Stimulated activated CD8-positive, alpha-beta memory T cell treated with anti-CD3 and anti-CD28 coated beads, Interleukin-4, amount 100 ng/mL, for 48 hours (primary cell): ENCODE measurements around the gene TRPC4.

ENCODE experiments used
- DNase-seq: peaks from one replicate; pipeline ENCODE4 v3.0.0-alpha.2; 2020

TRPC4 gene

GRCh38 chr13:37652596-37652995 lies 217.0 kb downstream of the TRPC4 start:
- no peak for DNase-seq

DNA sequence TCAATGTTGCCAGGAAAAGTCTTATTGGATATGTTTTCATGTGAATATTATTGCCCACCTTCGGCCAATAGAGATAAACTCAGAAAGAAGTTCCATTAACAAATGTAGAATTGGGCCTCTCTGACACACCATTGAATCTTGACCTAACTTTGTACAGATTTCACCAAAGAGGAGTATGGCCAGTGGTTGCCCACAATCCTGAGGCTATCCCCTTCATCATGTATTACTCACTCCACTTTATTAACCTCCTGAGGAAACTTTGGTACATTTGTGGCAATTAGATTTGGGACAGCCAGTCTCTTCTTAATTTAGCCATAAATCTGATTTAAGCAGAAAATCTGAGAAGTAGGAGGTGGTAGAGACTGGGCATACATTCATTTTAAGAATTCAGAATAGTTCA lies 217.7 kb downstream of the TRPC4 start:
- no peak for DNase-seq

DNA sequence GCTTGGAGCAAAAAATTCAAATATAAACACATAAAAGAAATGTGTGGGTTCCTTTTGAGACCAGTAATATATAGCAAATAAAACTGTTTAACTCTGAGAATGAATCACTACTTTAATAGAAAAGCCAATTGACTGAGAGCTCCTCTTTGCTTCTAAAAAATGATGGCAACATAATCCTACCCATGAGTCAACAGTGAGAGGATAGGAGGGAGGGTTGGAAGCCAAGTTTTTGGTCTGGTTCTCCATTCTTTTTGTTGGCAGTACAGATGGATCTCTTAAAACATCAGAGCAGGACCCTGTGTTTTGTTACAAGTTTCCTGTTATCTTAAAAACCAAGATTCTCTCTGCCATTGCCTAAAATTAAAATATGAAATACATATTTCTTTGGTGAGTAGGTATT lies 221.0 kb downstream of the TRPC4 start:
- DNase-seq, result no peak

DNA sequence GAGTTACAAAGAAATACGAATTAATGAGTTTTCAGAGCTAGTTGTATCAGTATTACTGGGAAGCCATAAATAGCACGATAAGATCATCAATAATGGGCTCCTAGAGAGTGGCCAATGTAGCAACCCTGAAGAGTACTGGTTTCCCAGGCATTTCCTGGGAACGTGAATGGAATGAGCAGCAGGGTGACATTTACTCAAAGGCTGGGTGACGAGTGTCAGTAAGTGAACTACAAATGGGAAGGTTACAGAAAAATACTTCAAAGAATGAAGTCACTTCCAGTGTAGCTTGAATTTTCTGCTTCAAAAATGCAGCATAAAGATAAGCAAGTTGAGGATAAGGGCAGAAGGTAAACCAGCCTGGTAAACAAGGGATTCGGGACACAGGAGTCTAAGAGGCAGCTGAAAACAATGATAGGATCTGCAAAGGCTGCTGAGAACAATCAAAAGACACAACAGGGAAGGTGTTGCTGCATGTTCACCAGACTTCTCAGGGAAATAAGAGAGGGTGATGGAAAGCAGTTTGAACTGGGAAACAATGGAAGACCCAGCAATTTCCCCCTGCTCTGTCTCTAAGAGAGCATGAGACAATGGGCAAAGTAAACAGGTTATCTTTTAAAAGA lies 222.4 kb downstream of the TRPC4 start:
- no peak for DNase-seq

DNA sequence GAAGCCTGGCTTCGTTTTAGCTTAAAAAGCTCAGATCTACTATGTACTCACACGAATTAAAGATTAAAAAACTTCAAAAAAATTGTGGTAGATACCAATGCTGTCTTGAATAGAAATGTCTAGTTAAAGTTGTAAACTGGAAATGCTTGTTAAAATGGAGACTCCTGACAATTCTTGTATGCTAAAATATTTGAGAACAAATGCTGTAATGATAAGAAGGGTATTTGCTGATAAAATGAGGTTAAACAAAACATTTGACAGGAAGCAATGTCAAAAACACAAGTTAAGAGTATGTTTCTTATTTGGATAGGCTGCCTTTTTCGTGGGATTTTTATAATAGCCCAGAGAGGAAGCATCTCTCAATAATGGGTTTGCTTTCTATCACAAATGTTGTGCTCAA lies 223.0 kb downstream of the TRPC4 start:
- DNase-seq, result no peak

- no peak for DNase-seq
These were observed 224.3 kb downstream of the TRPC4 start for GRCh38 chr13:37645181-37645740.

- DNase-seq, result no peak
These were observed 228.2 kb downstream of the TRPC4 start for GRCh38 chr13:37641391-37641790.

- DNase-seq, result no peak
These were observed 229.1 kb downstream of the TRPC4 start for GRCh38 chr13:37640499-37640898.

DNA sequence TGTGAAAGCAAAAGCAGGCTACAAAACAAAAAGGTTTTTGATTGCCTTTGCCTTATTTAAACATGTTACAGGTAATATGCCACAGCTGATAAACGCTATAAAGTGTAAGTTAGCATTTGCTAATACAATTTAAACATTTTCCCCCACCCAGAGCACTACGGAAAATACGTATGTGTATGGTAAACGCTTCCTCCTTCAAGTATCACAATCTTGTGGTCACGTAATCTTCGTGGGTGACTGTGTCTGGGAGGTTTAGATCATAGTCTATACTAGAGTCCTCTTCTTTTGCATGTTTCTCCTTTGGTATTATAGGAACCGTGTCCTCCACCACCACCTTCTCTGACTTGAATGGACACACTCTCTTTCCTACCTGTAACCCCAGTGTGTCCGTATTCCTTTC lies 232.9 kb downstream of the TRPC4 start:
- DNase-seq, result no peak

DNA sequence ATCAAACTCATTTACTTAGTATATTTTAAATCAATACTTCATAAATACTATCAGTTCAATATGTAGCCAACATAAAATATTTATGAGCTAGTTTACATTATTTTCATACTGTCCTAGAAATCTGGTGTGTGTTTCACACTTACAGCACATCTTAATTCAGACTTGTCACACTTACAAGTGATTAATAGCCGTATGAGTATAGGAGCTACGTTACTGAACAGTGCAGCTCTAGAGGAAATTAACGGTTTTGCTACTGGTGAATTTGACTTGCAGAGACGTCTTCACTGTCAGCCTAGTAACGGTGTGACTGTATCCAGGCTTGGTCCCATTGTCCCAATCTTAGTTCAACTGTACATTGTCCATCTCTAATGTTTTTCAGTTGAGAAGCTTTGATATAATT lies 237.3 kb downstream of the TRPC4 start:
- no peak for DNase-seq

GRCh38 chr13:37627428-37627827 lies 242.1 kb downstream of the TRPC4 start:
- DNase-seq, result no peak

DNA sequence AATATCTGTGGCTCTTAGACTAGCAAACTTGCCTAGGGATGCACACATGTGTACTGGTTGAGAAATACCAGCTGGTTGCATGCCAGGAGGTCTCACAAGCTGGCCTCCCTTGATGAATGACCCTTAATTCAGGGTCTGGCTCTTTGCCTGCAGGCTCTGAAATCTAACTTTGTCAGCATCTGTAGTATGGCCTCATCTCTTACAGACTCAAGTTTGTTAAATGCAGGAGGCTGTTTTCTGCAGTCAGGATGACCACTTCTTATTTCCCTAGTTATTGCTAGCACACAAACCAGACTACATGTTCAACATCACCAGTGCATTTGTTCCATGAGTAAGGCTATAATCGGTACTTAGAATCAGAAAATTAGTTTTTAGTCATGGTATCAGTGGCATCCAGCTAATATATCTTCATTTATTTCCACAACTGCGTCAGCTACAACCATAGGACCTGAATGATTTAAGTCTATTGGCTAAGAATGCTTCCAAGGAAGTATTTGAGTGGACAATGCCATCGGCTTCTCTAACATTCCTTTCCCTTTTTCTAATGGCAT lies 247.7 kb downstream of the TRPC4 start:
- DNase-seq, result no peak

- no peak for DNase-seq
These were observed 251.0 kb downstream of the TRPC4 start for GRCh38 chr13:37618554-37618953.

DNA sequence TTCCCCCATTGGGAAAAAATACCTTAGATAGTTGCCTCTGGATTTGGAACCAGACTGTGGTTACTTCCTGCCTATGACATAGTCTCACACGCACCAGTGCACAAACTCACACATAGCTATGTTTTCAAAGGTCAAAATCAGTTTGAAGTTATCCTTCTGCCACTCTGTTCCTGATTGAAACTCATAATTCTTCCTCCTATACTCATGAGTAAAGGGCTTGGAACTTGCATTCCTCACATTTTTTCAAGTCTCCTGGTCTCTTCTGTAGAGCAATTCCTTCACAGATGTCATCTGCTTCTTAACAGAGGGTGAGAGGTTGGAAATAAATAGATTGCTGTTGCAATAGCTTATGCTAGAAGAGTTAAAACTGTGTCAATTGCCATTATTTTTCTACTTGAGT lies 252.4 kb downstream of the TRPC4 start:
- DNase-seq, result no peak

GRCh38 chr13:37616131-37616530 lies 253.4 kb downstream of the TRPC4 start:
- DNase-seq, result no peak

- DNase-seq, result no peak
These were observed 254.3 kb downstream of the TRPC4 start for GRCh38 chr13:37615276-37615675.

GRCh38 chr13:37613638-37614037 lies 255.9 kb downstream of the TRPC4 start:
- DNase-seq, result no peak

DNA sequence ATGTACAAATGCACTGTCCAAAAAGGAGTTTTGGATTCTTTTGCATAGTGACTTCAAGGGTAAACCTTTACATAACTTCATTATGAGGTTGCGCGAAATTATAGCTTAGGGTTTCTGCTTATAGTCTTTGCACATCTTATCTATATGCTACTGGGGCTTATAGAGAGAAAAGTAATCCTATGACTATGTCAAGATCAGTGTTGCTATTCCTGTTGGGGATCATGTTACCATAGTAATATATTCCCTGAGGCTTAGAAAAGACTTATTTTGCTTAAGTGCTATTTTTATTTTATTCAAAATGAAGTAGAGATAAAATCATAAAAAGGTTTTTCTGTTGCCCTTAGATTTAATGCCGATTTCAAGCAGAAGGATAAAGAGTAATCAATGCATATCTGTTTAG lies 256.3 kb downstream of the TRPC4 start:
- no peak for DNase-seq

- DNase-seq, result no peak
These were observed 260.7 kb downstream of the TRPC4 start for GRCh38 chr13:37608750-37609339.

- no peak for DNase-seq
These were observed 266.7 kb downstream of the TRPC4 start for GRCh38 chr13:37602733-37603381.

DNA sequence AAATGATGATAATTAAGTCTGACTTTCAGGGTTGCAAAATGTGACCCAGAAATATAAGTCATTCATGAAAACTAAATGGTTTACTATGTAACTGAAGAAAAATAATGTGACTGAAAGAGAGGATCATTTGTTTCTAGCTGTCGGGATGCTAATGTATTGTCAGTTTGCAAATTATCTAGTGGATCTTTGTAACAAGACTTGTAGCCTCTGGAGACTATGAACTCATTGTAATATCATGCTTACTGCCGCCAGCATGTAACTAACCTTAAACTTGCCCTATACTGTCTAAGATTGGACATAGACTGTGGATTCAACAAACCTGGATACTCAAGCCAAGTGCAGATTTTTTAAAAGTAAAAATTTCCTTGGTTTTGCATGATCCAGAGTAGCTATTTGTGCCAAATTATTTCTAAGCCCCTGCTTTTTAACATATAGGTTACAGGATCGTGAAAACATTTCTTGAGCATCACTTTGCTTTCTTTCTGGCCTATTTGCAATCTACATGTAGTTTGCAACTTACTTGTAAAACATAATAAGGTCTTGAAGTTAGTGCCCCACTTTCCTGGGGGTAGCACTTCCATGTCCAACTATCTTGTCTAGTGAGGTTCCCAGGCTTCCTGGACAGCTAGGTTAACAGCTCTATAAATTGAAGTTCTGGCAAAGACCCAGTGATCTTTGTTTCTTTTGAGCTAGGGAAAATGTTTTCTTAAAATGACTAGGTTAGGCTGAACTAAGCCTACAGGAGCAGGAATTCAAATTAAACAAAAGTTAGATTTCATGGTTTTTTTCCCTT lies 267.7 kb downstream of the TRPC4 start:
- DNase-seq, result no peak

GRCh38 chr13:37599519-37599918 lies 270.1 kb downstream of the TRPC4 start:
- no peak for DNase-seq

- no peak for DNase-seq
These were observed 271.0 kb downstream of the TRPC4 start, which contains the start of gene POSTN for GRCh38 chr13:37598597-37598996. POSTN (minus strand) TSS chr13:37598768; CDS start chr13:37598726, 42 bp downstream.
